ENCODE results near the gene JAK3. TPM values are rescaled to one million over a fixed set of nuclear protein-coding genes. Genes with fewer than 3 reads are reported as not detected.
A peak's percentile ranks its signal among the peaks of the same experiment; 100 is the strongest.

The JAK3 gene
- polyA plus RNA-seq, 10 donors: 1.1 to 5.9 (median 2.1) TPM

DNA sequence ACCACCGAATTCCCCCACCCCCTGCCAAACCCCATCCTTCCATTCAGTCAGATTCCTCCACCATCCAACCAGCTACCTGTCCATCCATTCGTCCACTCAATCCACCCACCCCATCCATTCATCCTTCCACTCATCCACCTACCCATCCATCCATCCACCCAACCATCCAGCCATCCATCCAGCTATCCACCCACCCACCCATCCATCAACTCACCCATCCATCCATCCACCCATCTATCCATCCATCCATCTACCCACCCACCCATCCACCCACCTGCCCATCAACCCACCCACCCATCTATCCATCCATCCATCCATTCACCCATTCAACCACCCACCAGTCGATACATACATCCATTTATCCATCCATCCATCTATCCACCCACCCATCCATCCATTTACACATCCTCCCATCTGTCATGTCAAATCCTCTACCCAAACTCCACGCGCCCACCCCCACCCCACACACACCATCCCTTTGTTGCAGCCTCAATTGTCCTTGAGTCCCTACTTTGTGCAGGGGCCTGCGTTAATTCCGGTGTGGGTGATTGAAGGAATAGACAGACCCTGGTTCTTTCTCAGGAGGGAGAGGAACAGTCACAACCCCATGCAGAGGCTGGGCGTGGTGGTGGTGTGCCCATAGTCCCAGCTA, 18.7 kb upstream of the JAK3 start:
- DNase-seq: no peak

DNA sequence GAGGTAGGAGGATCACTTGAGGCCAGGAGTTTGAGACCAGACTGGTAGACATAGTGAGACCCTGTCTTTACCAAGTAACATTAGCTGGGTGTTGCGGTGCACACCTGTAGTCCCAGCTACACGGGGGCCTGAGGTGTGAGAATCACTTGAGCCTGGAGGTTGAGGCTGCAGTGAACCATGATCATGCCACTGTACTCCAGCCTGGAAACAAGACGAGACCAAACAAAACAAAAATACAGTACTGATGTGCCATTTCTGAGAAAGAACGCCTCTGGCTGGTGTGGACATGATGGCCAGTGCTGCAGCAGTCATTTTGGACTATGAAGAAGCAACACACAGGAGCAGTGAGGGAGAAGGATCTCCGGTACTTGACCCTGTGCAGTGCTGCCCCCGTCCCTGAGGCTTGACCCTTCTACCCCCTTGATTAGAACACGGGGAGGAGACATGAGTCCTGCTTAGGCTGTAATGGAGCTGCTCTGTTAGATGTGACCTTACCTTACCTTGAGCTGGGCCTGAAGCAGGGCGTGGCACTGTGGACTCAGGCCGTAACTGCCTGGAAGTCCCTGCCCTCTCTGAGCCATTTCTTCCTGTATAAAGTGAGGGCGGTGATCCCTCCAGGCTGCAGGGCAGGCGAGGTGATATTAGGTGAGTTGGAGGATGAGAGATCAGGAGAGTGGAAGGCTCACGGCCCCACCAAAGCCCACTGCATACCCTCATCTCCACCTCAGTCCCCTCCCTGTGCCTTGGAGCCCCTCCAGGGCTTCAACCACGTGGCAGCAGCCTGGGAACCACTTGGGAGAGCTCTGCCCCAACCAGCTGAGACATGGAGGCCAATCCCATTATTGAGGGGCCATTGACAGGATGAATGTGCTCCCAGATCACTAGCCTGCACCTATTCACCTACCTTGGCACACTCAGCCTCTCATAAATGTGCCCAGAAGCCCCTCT, 17.9 kb upstream of the JAK3 start:
- no peak for DNase-seq

DNA sequence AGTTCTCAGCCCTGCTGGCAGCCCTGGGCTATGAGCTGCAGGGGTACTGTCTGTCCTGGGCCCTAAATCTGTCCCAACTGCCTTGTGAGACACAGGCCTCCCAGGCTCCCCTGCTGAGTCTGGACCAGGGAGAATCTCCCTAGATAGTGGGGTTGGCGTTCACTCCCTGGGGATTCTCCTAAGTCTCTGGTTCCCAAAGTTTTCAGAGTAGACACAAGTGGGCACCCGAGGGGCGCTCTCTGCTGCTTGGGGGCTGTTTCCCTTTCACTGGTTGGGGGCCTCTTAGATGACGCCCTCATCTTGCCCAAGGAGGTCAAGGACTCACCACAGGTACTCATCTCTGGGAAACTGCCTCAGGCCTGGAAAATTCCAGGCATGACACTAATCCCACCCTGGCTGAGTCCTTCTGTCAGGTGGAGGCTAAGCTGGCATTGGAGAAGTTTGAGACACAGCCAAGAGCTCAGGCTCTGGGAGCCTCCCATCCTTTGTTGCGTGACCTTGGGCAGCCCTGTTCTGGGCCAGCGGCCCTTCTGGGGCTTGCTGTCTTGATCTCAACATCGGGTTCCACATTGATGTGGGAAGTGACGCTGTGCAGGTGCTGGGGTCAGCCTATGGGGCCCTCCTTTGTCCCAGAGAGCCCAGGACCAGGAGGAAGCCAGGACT, 15.9 kb upstream of the JAK3 start:
- DNase-seq: no peak

DNA sequence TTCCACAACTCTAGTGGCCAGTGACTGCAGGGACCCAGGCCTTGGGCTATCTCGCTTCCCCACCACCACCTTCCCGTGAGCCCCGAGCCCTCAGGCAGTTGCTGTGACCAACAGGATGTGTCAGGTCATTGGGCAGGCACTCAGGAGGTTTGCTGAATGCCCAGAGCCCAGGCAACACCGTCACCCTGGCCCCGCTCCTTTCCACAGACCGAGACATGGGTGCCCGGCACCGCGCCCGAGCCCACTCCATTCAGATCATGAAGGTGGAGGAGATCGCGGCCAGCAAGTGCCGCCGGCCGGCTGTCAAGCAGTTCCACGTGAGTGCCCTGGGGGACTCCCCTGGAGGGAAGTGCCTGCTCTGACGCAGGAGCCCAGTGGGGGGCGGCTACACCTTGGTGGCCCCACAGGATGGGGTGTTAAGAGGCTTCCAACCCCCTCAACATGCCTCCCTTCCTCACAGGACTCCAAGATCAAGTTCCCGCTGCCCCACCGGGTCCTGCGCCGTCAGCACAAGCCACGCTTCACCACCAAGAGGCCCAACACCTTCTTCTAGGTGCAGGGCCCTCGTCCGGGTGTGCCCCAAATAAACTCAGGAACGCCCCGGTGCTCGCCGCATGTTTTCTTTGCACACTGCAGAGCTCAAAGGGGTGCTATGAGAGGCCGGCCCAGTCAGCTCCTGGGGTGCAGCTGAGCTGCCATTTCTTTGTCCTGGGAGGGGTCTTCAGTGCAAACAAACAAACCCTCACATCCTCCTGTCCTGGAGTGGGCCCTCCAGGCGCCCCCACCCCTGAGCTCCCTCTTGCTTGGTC, 15.1 kb upstream of the JAK3 start:
- no peak for DNase-seq

DNA sequence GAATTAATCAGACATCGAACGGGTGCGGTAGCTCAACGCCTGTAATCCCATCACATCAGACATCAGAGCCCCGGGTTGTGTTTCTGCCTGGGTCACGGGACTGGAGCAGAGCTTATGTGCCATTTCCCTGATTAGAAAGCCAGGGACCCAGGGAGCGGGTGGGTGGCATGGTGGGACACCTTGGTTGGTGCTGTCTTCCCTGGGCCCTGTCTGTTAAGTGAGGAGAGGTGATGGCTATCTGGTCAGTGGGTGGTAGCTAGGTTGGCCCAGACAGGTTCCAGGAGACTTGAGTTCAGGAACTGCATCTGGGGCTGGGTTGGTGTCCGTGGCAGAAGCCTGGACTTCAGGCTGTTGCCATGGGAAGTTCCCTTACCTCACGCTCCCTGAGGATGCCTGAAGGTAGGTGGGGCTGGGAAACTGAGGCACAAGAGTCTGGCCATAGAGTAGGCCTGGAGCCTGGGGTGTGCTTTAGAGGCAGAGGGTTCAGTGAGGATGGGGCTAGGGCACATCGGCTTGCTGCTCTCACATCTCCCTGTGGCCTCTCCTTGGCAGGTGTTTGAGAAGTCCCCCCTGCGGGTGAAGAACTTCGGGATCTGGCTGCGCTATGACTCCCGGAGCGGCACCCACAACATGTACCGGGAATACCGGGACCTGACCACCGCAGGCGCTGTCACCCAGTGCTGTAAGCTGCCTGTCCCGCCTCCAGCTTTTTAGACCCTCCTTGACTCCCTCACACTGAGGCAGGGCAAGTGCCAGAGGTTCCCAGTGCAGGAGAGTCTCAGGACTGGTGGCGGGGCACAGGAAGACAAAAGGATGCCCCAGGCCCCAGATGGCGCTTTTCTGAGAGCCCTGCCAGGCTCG, 14.0 kb upstream of the JAK3 start:
- no peak for DNase-seq

DNA sequence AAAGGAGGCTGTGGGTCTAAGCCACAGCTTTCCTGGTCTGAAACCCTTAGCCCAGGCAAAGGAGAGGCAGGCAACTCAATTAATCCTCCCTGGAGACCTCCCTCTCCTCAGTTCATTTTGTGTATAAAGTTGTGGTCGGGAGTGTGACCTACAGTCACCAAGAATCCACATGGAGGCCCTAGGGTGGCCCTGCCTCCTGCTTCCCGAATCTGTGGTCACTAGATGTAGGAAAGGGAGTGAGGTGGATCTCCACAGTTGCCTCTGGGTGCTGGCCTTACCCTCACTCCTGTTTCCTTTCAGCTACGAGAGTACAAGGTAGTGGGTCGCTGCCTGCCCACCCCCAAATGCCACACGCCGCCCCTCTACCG, 13.2 kb upstream of the JAK3 start:
- no peak for DNase-seq

DNA sequence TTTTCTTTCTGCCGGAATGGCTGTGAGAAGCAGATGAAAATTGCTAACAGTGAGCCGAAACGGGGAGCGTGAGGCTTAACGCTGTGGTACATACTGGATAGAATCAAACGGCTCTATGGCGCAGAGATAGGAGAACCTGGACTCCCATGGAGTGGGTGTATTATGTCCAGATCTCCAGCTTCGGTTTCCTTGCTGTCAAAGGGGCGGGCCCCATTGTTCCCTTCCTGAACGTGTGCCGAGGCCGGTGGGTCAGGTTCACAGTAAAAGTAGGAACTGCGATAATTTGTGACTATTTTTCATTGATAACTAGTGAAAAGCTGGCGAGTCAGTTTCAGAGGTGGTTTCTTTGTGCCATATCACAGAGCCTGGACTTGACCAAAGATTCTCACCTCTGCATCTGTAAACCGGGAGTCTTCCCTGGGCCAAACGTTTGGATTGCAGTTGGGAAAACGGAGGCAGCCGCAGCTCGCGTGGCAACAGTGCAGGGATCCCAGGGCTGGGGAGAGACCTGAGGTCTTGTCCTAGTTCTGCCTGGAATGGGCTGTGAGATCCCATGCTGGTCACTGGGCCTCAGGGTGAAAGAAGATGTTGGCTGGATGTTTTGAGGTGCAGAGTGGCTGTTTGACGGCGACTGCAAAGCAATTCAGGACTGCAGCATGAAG, 12.7 kb upstream of the JAK3 start:
- DNase-seq: no peak

DNA sequence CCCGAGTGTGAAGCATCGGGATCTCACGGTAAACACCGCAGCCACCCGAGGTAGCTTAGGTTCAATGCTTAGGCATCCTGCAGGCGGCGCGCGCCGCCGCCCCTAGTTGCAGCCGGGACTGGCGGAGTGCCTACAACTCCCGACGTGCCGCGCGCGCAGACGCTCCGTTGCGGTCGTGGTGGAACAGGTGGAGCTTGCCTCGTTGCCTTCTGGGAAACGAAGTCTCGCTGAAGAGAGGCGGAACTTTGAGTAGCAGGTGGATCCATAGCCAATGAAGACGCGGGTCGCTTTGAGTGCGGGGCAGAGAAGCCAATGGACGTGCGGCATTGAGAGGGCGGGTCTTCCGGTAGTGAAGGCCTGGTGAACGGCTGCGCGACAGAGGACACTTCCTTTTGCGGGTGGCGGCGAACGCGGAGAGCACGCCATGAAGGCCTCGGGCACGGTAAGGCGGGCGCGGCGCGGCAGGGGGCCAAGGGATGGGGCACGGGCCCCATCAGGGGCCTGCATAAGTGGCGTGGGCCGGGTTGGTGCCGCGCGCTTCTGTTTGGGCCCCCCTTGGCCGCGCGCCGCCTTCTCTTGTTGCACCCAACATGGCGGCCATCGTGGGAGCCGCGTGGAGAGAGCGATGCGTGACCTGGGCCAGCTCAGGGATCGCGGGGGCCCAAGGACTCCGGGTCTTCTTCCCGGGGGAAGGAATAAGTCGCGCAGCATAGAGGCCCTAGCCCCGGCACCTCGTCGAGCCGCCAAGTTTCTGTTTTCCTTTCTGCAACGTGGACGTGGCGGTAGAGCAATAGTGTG, 11.9 kb upstream of the JAK3 start, which contains the start of gene RPL18A:
Gene RPL18A (plus strand): TSS at position 378 of the 798 bp plus-strand sequence. CDS start 47 bp downstream, at position 425.
- DNase-seq: peak; percentile 99 to 100 (median 100)

DNA sequence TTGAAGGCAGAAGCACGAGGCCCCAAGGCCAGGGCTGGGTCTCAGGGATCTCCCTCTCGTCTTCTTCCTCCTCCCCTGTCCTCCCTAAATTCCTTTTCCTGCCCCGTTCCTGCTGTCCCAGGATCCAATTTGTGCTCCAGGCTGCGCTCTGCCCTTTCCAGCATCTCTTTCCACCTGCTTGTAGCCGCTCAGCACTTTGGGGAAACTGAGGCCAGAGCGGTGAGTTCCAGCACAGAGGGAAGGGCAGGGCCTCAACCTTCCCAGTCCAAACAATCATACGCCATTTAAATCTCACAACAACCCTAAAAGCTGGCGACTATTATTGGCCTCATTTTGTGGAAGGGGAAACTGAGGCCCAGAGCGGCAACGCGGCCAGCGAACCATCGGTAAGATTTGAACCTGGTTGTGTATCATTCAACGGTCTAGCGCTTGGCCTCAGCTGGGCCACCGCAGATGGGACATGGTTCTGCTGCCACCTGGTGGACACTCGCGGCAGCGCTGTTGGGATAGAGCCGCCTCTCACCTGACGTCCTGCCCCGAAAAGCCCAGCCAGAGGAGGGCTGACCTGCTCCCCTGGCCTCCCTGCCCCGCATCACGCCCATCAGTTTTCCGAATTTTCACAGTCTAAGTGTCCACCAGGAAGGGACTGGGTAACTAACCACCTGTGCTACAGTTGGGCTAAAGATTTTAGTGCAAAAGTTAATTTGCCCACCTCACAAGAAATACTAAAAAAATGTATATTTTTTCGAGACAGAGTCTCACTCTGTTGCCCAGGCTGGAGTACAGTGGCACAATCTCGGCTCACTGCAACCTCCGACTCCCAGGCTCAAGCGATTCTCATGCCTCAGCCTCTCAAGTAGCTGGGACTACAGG, 7.7 kb upstream of the JAK3 start:
- peak; percentile 47 to 88 (median 84) for DNase-seq

DNA sequence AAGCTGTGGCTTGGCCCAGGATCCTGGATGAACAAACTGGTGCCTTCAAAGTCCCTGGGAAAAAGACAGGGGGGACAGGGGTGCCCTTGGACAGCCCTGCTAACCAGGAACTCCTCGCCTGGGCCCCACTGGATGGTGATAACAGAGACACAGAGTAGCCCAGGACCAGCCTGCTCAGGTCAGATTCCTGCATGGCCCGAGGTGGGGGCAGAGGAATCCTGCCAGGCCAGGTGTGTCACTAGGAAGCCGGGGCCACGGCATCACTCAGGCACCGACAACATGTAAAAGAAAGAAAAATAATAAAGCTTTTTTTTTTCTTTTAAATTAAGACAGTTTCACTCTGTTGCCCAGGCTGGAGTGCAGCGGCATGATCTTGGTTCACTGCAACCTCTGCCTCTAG, 6.3 kb upstream of the JAK3 start:
- no peak for DNase-seq

DNA sequence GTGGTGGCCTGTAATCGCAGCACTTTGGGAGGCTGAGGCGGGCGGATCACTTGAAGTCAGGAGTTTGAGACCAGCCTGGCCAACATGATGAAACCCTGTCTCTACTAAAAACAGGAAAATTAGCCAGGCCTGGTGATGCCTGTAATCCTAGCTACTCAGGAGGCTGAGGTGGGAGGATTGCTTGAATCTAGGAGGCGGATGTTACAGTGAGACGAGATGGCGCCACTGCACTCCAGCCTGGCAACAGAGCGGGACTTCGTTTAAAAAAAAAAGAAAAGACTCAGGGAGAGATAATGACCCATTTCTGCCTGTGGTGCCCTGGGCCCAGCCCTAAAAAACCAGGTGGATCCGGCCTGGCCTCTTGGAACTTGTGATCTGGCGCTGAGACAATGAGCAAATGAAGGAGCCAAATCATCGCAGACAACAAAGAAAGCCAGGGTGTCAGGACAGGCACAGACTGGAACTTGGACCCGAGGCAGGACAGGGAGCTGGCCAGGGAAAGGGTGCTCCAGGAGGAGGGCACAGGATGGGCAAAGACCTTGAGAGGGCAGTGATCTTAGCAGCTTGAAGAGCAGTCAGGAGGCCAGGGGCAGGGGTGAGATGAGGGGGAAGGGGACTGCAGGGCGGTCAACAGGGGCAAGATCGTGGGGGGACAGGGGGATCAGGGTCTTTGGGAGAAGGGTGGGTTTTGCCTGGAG, 962 bp upstream of the JAK3 start:
- no peak for DNase-seq

DNA sequence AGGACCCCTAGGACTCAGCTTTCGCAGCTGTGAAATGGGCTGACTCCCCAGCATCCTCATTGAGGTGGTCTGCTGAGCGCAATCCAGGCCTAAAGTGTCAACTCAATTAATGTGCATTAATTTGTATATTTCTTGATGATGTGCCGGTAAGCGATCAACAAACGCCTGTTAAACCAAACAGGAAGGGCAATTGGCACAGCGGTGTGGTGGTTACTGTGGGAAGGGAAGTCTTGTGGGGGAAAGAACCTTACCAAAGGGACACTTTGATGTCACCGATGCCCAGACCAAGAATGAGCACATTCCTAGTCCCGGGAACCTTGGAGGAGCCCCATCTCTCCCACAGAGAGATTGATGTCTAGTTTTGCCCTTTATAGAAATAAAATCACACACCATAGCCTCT, 1.6 kb downstream of the JAK3 start:
- DNase-seq: no peak

DNA sequence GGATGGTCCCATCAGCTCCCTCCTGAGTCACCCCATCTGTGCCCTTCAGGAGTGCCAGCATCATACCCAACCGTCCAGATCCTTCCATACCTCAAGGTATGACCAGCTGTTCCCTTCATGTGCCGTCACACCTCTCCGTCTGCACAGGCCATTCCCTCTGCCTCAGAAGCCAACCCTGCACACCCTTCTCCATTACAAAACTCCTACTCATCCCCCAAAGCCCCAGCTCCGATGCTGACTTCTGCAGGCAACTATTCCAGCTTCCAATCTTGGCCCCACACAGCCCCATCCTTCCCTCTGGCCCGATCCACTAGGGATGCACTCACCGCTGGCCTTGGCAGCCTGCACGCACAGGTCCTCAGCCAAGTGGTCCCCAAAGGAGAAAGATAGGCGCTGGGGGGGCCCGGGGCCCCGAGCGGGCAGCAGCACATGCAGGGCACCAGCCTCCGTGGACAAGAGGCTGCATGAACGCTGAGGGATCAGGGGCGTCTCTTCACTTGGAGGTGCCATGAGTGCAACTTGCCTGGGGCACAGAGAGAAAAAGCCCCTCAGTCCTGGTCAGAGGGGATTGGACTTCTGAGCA, 3.8 kb downstream of the JAK3 start:
- DNase-seq: no peak

DNA sequence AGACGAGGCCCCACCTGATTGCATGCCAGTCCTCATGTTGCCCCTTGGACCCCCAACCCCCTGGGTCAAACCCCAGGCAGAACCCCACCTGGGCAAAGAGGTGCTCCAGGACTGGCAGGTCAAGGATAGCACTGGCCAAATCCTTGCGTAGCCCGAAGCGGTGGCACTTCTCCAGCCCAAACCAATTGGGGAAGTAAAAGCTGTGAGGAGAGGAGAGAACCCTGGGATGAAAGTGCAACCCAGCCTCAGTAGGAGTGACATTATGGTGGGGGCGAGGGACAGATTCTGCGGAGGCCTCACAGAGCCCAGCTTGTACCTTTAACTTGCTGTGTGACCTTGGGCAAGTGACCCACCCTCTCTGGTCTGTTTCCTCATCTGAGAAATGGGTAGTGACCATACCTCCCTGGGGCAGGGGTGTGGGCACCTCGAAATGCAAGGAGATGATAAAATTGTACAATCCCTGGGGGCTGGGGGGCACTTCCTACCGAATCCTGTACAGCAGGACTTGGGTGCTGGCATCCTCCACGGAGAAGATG, 4.4 kb downstream of the JAK3 start:
- no peak for DNase-seq

DNA sequence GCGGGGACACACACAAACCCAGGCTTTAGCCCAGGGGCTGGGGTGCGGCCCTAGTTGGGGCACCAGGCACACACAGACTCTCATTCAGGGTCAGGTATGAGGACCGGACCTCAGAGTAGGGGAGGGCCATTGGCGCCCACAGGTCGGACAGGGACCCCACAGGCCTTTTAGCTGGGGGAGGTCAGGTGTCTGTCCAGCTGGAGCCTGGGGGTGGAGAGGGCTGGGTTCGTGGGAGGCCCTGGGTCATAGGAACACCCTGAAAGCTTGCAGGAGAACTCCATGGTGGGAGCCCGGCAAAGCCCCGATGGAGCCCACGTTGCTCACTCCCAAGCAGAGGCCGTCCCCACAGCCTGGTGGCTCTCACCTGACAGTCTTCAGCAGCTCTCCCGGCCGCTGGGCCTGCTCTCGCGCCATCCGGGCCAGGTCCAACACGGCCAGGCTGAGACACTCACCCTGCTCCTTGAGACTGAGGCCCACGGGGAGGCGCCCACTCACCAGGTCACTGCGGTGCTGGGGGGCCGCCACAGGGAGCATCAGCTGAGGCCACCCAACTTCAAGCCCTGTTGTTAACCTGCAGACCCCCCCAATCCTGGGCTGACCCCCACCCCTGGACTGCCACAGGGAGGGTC, 5.0 kb downstream of the JAK3 start:
- no peak for DNase-seq

Measured in muscle of back (tissue), 11 donors.